ENCODE data around the gene SPTBN1. TPM values are rescaled to one million over a fixed set of nuclear protein-coding genes. Genes with fewer than 3 reads are reported as not detected.

SPTBN1 gene
- total RNA-seq, 4 donors from 2014 or later: 189 to 423 (median 341) TPM

- no peaks in the 10 kb centered on the region for H3K4me1 ChIP-seq
- DNase-seq: no peak
- H3K27ac ChIP-seq: no peak overlapping the region
- no peaks in the 10 kb centered on the region for H3K36me3 ChIP-seq
- TF ChIP-seq, protein P1, sequence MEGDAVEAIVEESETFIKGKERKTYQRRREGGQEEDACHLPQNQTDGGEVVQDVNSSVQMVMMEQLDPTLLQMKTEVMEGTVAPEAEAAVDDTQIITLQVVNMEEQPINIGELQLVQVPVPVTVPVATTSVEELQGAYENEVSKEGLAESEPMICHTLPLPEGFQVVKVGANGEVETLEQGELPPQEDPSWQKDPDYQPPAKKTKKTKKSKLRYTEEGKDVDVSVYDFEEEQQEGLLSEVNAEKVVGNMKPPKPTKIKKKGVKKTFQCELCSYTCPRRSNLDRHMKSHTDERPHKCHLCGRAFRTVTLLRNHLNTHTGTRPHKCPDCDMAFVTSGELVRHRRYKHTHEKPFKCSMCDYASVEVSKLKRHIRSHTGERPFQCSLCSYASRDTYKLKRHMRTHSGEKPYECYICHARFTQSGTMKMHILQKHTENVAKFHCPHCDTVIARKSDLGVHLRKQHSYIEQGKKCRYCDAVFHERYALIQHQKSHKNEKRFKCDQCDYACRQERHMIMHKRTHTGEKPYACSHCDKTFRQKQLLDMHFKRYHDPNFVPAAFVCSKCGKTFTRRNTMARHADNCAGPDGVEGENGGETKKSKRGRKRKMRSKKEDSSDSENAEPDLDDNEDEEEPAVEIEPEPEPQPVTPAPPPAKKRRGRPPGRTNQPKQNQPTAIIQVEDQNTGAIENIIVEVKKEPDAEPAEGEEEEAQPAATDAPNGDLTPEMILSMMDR (IDR thresholded peaks at IDR 0.05): no peak
- TF ChIP-seq POLR2A (IDR thresholded peaks at IDR 0.05): no peak
- H3K4me3 ChIP-seq: no peak overlapping the region
- H3K27me3 ChIP-seq: no peaks in the 10 kb centered on the region
- intact Hi-C loops (cut with DNase I; ENCODE audit: low total_unique reads): no loop called here
- no peaks in the 10 kb centered on the region for H3K9me3 ChIP-seq
Measured at GRCh38 chr2:54678719-54679118, 222.6 kb downstream of the SPTBN1 start.

DNA sequence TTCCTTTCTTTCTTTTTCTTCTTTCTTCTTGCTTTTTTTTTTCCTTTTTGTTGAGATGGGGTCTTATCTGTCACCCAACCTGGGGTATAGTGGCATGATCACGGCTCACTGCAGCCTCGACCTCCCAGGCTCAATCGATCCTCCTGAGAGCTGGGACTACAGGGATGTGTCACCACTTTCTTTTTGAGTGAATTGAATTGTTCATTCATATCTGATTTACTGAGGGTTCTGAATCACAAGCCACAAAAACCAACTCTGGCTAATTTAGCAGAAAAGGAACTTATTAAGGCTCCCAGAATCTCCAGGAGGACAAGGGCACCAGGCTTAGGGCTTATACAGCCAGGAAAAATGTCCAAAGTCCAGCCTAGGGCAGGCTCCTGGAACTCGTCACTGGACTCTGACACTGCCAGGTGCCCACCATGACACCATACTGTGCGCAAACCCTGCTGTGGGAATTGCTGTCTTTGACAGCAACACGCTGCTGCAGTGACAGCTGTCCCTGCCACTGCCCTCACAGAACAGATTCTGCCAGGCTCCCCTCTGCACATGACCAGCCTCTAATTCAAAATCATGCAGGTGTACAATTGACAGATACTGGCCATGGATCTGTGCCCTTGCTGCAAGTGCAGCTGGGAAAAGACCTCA lies 224.4 kb downstream of the SPTBN1 start:
- no peak for DNase-seq
- TF ChIP-seq, protein P1 (IDR thresholded peaks at IDR 0.05): no peak
- TF ChIP-seq POLR2A (IDR thresholded peaks at IDR 0.05): no peak
- H3K27ac ChIP-seq: no peak overlapping the region
- no peaks in the 10 kb centered on the region for H3K9me3 ChIP-seq
- H3K27me3 ChIP-seq: no peaks in the 10 kb centered on the region
- no peaks in the 10 kb centered on the region for H3K36me3 ChIP-seq
- intact Hi-C loops (cut with DNase I; ENCODE audit: low total_unique reads): no loop called here
- H3K4me3 ChIP-seq: no peak overlapping the region
- H3K4me1 ChIP-seq: no peaks in the 10 kb centered on the region

GRCh38 chr2:54681416-54681815 lies 225.3 kb downstream of the SPTBN1 start:
- TF ChIP-seq, protein P1 (IDR thresholded peaks at IDR 0.05): no peak
- TF ChIP-seq POLR2A (IDR thresholded peaks at IDR 0.05): no peak
- Histone ChIP-seq H3K27ac (no peak overlapping the region), H3K4me1 (no peaks in the 10 kb centered on the region)

DNA sequence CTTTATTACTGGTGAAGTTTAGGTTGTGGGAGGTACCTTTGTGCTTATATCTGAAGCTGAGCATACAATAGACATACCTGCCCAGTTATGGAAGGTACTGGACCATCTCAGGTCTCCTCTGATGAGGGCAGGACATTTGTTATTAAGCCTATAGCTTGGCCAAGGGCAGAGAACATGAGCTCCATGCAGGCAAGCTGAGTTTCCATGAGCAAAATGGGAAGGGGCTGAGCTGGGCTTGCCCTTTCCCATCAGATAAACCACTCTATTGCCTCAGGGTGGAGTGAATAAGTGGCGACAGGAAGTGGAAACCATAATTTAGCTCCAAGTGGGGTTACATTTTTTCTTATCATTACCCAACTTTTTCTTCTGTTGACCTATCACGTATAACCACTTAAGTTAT lies 227.5 kb downstream of the SPTBN1 start:
- Histone ChIP-seq H3K4me3 (no peak overlapping the region), H3K27ac (no peak overlapping the region), H3K36me3 (no peaks in the 10 kb centered on the region), H3K9me3 (no peaks in the 10 kb centered on the region), H3K4me1 (no peaks in the 10 kb centered on the region), H3K27me3 (no peaks in the 10 kb centered on the region)
- intact Hi-C loops (cut with DNase I; ENCODE audit: low total_unique reads): no loop called here
- TF ChIP-seq POLR2A (IDR thresholded peaks at IDR 0.05): no peak
- TF ChIP-seq, protein P1 (IDR thresholded peaks at IDR 0.05): no peak
- DNase-seq: no peak

More at GRCh38 chr2:54681416-54681815, 225.3 kb downstream of the SPTBN1 start:
- no peak for DNase-seq
- no peaks in the 10 kb centered on the region for H3K27me3 ChIP-seq
- no peak overlapping the region for H3K4me3 ChIP-seq
- H3K36me3 ChIP-seq: no peaks in the 10 kb centered on the region
- H3K9me3 ChIP-seq: no peaks in the 10 kb centered on the region
- intact Hi-C loops (cut with DNase I; ENCODE audit: low total_unique reads): no loop called here

- Histone ChIP-seq H3K36me3 (no peaks in the 10 kb centered on the region), H3K4me1 (no peaks in the 10 kb centered on the region), H3K9me3 (no peaks in the 10 kb centered on the region), H3K4me3 (no peak overlapping the region), H3K27ac (no peak overlapping the region), H3K27me3 (no peaks in the 10 kb centered on the region)
- intact Hi-C loops (cut with DNase I; ENCODE audit: low total_unique reads): no loop called here
- TF ChIP-seq, protein P1 (IDR thresholded peaks at IDR 0.05): no peak
- TF ChIP-seq POLR2A (IDR thresholded peaks at IDR 0.05): no peak
- DNase-seq: no peak
Measured at GRCh38 chr2:54685263-54685775, 229.2 kb downstream of the SPTBN1 start.

Measured in uterus (tissue), 4 donors.